Measurements from ENCODE around the gene SLC35E2B.
"Not testable (repeated sequence)": the region's sequence is repeated elsewhere in the genome, so short reads cannot be mapped to it uniquely, and the experiment has no call there.

GRCh38 chr1:1633409-1633808, 59.2 kb downstream of the SLC35E2B start:
- TF ChIP-seq CTCF, POLR2A (IDR thresholded peaks at IDR 0.05): not testable (repeated sequence)

Data from heart left ventricle (tissue), 13 donors.